HG02588 (cell line): ENCODE data around the gene AKR1B1.

Source experiments
- ATAC-seq: cut with Tn5 transposase; IDR thresholded peaks from one replicate; pipeline ENCODE4 v1.9.1; 2021; ENCODE audit warnings: mild to moderate bottlenecking, moderate library complexity; ENCODE audit not compliant: unreplicated experiment

The AKR1B1 gene

GRCh38 chr7:134446446-134446845, 12.5 kb downstream of the AKR1B1 start:
- ATAC-seq: no peak

- no peak for ATAC-seq
These were observed 14.0 kb downstream of the AKR1B1 start for GRCh38 chr7:134444961-134445315.

- no peak for ATAC-seq
These were observed 14.5 kb downstream of the AKR1B1 start for GRCh38 chr7:134444198-134444960.

GRCh38 chr7:134443396-134444070, 15.4 kb downstream of the AKR1B1 start:
- ATAC-seq: no peak

GRCh38 chr7:134442441-134443220, 16.3 kb downstream of the AKR1B1 start:
- no peak for ATAC-seq

GRCh38 chr7:134441264-134441663, 17.6 kb downstream of the AKR1B1 start:
- ATAC-seq: no peak

GRCh38 chr7:134440476-134440875, 18.4 kb downstream of the AKR1B1 start:
- ATAC-seq: no peak

GRCh38 chr7:134440067-134440466, 18.8 kb downstream of the AKR1B1 start:
- ATAC-seq: no peak

GRCh38 chr7:134438946-134439345, 20.0 kb downstream of the AKR1B1 start:
- no peak for ATAC-seq

GRCh38 chr7:134435161-134435920, 23.6 kb downstream of the AKR1B1 start:
- no peak for ATAC-seq

GRCh38 chr7:134434701-134435100, 24.2 kb downstream of the AKR1B1 start:
- no peak for ATAC-seq

GRCh38 chr7:134433430-134433829, 25.5 kb downstream of the AKR1B1 start:
- no peak for ATAC-seq

GRCh38 chr7:134432296-134433152, 26.4 kb downstream of the AKR1B1 start:
- ATAC-seq: peak; percentile 95

GRCh38 chr7:134431815-134432214, 27.1 kb downstream of the AKR1B1 start:
- ATAC-seq: no peak

- ATAC-seq: no peak
These were observed 29.4 kb downstream of the AKR1B1 start for GRCh38 chr7:134429481-134429880.

- no peak for ATAC-seq
These were observed 30.0 kb downstream of the AKR1B1 start for GRCh38 chr7:134428942-134429341.

- ATAC-seq: no peak
These were observed 31.0 kb downstream of the AKR1B1 start for GRCh38 chr7:134427896-134428295.

- no peak for ATAC-seq
These were observed 33.1 kb downstream of the AKR1B1 start for GRCh38 chr7:134425777-134426176.

GRCh38 chr7:134422638-134423037, 36.3 kb downstream of the AKR1B1 start:
- ATAC-seq: no peak

- ATAC-seq: no peak
These were observed 36.9 kb downstream of the AKR1B1 start for GRCh38 chr7:134422008-134422407.
